Body of pancreas (tissue), 4 donors: ENCODE measurements around the gene NUSAP1.

Source experiments
- CTCF ChIP-seq, 7 experiments: fragments of 450-650 bp in 4 of 7; fragments of 200-600 bp in 3 of 7; sonication (generic) in 3 of 7; IDR thresholded peaks; one replicate each; pipeline ENCODE4 v1.5.1; 2016 to 2019; ENCODE audit warnings: antibody characterized with exemption in 7 of 7
- POLR2A ChIP-seq, 3 donors: fragments of 450-650 bp; IDR thresholded peaks; one replicate each; pipeline ENCODE4 v1.6.1; 2016; ENCODE audit warnings: antibody characterized with exemption in 3 of 3, mild to moderate bottlenecking in 2 of 3

- TF ChIP-seq CTCF (IDR thresholded peaks at IDR 0.05) = no peak
- TF ChIP-seq POLR2A (IDR thresholded peaks at IDR 0.05) = no peak
Measured at GRCh38 chr15:41284427-41285177, 48.1 kb upstream of the NUSAP1 start.
